ENCODE data around the gene LRP4.
"Not testable (repeated sequence)": the region's sequence is repeated elsewhere in the genome, so short reads cannot be mapped to it uniquely, and the experiment has no call there.

Gene LRP4

DNA sequence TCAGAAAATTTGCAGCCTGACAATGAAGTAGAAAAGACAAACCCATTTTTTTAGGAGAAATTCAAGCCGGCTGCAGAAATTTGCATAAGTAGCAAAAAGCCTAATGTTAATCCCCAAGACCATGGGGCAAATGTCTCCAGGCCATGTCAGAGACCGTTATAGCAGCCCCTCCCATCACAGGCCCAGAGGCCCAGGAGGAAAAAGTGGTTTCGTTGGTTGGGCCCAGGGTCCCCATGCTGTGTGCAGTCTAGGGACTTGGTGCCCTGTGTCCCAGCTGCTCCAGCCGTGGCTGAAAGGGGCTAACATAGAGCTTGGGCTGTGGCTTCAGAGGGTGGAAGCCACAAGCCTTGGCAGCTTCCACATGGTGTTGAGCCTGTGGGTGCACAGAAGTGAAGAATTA is 9.6 kb upstream of the LRP4 start:
- not testable (repeated sequence) for DNase-seq (ENCODE audit: low read depth)

DNA sequence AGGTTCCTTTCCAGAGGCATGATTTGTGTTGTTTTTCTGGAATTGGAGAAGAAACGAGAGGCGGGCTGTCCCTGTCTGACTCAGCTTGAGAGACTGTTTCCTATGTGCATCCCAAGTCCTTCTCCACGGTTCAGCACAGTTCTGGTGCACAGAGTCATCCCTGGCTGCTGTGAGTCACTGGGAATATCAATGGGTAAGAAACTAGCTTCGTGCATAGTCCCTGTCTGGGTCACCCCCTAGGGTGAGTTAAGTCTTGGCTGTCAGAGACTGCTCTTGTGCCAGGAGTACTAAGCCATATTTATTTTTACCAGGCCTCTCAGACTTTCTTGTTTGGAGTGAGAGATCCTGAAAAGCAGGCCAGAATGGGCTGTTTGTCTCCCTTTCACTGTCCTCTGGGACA is 2.4 kb upstream of the LRP4 start:
- DNase-seq (ENCODE audit: low read depth) = no peak

DNA sequence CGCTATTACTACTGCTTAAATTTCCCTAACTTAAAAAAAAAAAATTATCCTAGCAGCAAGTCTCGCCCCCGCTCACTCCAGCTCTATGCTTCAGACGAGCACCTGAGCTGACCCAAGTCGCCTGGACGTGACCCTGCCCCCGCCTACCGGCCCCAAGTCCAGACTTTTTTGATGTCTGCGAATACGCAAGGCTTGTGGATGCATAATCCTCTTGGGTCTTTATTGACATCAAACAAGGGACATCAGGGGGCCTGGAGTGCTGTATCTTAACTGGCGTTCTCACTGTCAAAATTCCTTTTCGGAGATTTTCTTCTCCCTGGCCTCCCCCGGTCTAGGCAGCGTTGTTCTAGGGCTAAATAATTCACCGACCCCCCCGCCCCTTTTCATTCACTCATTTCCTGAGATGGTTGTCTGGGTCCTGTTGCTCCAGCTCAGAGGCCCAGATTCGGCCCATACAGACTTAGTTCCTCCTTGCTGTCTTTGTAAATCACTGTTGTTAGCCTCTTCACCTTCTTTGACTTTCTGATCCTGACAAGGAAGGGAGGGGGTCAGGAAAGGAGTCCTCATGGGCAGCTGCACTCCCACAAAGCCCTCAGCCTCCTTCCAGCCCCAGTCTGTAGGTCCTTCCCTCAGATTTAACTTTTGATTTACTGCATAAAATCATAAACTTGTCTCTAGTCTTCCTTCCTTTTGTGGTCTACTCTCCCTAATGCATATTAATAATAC is 601 bp upstream of the LRP4 start:
- DNase-seq (ENCODE audit: low read depth) = no peak

DNA sequence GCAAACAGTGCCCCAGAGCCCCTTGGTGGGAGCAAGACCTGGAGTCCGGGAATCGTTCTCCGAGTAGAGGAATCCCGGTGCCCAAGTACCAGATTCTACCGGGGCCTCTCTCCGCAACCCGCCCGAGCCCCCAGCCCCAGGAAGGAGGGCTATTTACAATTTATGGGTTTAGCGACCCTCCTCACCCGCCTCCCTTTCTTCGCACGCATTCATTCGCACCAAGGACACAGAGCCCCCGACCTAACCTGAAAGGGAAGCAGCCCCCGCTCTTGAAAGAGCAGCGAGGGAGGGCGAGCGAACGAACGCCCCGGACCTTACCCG is 628 bp downstream of the LRP4 start:
- DNase-seq (ENCODE audit: low read depth) = no peak

DNA sequence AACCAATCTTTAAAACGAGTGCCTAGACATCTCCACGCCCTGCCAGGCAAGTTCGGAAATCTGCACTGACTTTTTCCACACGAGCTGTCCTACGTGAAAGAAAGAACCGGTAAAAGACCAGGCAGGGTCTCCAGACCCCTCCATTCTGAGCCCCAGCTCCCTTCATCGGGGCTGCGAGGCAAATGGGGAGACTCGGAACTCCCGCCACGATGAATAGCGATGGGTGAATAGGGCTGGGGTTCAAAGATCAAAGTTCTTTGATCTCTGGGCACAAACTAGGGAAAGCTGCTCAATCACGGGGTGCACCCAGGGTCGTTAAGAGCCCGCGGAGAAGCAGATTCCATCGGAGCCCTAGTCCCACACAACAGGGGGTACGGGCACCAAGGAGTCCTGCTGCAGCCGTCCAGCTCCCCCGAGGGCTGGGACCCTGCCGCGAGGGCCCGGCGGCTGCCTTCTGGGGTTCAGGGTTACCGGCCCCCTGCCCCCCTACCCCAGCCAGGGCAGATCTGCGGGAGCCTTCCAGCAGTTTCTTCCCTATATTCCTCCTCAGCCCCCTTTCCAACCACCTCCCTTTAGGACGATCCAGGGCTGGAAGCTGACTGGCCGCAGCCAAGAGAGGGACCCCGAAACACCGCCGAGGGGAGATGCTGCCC is 1.1 kb downstream of the LRP4 start:
- DNase-seq (ENCODE audit: low read depth) = no peak

DNA sequence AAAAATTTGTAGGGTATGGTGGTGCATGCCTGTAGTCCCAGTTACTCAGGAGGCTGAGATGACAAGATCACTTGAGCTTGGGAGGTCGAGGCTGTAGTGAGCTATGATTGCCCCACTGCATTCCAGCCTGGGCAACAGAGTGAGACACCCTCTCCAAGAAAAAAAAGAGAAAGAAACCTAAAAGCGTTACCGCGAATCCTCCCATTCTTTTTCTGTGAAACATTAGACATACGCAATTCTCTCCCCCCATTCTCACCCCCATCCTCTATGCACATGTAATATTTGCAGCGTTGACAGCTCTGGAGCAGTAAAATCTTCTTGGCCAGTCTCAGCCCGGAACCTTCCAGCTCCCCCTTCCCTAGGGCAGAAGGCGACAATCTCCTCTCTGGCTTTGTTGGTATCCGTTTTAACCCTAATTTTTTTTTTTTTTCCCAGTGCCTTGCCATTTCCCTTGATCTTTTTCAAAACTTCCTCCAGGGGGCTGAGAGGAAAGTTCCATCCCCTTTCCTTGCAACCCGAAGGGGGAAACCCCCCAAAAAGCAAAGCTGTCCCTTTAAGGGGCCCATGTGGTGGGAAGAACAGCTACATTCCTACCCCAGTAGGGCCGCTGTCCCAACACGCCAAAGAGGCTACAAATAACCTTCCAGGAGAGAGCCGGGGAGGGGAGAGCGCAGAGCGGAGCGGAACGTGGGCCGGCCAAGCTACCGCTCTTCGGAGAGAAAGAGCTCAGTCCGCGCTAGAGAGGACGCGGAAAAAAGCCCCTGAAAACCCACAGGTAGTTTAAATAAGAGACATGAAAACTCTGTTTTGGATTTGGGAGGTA is 1.9 kb downstream of the LRP4 start:
- DNase-seq (ENCODE audit: low read depth) = no peak

DNA sequence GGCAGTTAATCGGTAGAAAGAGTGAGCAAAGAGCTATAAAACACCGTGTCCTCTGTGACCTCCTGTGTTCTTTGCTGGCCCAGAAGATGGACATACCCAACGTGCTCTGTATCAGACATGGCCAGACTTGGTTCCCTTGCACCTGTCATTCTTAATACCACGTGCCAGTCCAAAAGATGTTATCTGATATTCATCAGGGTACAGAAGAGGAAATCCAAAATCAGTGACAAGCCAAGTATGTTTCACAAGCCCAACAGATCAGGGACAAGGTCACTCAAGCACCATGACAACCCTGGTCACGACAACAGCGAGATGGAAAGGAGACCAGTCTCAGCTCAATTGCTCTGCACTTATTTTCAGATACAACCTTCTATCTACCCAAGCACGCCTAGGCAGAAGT is 3.4 kb downstream of the LRP4 start:
- DNase-seq (ENCODE audit: low read depth) = no peak

DNA sequence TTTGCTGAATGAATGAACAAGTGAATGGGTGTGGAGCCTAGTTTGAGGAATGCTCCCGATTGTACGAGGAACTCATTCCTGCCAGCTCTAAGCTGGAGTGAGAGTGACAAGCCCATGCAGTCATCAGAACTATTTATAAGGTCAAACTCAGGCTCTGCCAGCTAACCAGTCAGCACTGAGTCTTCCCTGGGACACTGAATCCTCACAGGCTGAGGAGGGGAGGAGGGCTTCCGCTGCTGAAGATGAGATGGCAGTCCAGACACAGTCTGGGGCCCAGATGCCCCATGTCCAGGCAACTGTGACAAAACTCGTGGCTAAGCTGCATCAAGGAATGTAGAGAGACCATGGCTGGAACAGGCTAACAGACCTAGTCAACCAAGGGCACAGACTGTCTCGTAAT is 4.0 kb downstream of the LRP4 start:
- no peak for DNase-seq (ENCODE audit: low read depth)

DNA sequence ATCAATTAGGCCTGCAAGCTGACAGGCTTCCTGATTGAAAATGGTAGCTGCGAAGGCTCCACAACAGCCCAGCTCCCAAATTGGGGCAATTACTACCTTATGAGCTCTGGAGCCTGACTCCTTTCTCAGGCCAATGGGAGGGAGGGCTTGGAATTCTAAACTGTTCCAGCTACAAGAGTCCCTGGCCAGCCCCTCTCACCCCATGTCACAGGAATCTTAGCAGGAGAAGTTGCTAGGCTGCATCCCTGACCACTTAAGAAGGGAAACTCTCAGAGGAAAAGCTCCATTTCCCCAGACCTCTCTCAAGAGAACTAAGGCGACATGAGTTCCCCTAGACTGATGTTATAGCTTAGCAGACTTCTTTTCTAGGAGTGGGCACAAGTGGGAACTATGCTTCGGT is 4.9 kb downstream of the LRP4 start:
- no peak for DNase-seq (ENCODE audit: low read depth)

DNA sequence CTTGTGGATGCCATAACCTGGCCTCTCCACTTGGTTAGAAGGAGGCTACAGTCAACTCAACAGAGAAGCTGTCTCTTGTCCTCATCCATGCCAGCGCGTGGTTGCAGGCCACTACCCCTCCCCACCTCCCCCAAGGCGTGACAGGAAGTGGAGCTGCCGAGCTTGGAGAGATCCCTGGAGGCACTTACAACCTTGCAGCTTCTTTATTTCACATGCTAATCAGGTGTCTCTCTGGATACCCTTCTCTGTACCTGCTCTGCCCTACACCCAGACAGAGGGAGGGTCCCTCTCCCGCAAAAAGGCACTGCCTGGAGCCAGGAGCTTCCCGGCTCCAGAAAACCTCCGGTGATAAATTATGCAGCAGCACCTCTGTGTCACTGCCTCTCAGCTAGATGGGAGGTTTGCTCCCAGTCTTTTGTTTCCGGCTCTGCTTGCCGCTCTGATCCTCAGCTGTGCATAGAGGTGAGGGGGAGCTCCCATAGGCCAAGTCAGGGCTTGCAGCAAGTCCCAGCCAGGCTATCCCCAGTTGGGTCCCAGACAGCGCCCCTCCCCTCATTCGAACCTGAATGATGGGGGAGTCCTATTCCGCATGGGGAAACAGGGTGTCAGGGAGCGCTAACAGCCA is 5.7 kb downstream of the LRP4 start:
- no peak for DNase-seq (ENCODE audit: low read depth)

DNA sequence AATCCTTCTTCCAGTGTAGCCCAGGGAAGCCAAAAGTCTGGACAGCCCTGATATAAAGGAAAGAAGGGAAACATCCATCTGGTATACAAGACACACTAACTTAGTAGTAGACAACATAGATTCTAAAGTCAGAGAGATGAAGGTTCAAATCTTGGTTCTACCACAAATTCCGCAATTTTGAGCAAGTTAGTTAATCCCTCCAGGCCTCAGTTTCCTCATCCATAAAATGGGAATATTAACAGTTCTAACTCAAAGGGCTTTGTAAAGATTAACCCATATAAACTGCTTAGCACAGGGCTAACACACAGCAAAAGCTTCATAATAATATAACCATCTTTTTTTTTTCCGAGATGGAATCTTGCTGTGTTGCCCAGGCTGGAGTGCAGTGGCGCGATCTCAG is 10.7 kb downstream of the LRP4 start:
- no peak for DNase-seq (ENCODE audit: low read depth)

DNA sequence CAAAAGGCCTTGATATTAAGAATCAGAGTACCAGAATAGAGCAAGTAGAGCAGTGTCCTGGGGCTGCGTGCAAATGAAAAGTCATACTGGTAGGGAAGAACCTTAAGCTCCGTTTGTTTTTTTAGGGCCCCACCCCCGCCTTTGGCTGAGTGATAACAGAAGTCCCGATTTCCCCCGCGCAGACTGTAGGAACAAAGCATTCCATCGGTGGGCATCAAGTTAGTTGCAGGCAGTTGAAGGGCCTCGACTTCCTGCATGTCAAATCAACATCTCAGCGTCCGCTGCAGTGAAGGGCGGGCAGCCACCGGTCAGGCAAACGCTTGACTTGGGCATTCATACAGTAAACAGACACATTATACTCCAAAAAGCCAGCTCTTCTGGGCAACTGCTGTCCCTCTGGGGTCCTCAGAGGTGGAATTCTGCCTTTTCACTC is 11.7 kb downstream of the LRP4 start:
- no peak for DNase-seq (ENCODE audit: low read depth)

DNA sequence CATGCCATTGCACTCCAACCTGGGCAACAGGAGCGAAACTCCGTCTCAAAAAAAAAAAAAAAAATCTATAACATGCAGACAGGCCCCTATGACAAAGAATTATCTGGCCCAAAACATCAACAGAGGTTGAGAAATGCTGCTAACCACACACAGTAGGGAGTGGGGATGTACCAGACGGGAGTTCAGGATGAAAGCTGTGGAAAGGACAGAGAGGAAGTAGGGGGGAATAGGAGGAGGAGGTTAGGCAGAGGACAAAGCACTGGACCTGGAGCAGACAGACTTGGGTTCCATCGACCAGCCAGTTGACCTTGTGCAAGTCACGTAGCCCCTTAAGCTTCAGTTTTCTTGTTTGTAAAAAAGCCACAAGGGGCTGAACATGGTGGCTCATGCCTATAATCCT is 12.5 kb downstream of the LRP4 start:
- no peak for DNase-seq (ENCODE audit: low read depth)

DNA sequence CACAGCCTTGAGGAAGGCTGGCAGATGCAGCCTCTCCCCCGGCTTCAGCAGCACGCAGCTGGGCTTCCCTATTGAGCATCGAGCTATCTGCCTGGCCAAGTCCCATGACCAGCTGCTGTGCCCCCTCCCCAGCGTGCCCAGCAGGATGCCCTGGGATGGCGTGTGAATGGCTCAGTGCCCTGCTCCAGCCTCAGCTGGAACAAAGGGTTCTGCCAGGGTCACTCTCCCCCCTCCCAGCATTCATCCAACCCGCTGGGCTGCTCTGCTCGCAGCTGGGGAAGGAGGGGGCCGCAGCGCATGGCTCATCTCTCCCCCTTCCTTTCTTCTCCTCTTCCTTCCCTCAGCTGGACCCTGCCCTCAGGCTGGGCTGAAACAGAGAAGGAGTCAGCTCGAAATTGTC is 14.5 kb downstream of the LRP4 start:
- no peak for DNase-seq (ENCODE audit: low read depth)

DNA sequence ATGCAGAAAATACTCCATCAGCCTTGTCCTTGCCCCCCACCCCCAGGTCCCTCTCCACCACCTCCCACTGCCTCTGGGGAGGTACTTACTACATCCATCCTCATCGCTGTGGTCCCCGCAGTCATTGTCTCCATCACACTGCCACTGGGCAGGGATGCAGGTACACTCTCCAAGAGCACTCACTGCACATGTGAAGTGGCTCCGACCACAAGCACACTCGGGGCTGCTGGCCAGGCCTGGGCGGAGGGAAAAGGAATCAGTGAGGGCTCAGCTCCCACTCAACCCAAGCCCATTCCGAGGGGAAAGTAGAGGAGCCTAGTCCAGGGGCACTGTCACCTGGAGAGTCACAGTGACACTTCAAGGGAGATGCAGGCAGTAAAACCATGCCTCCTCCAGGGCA is 15.7 kb downstream of the LRP4 start:
- no peak for DNase-seq (ENCODE audit: low read depth)

DNA sequence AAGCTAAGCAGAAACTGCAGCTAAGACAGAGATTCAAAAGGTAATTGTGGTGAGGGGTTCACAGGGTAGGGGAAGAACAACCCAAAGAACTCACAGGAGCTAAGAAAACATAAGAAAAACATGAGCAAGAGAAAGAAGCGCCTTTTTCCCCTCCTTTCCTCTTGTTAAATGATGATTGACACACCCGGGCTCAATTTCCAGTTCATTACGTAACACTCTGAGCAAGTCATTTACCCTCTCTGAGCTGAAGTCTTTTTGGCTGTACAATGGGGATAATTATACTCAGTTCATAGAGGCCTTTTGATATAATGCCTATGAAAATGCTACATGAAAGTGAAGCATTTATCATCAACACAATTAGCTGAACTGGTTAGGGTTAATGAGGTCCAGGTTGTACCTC is 17.2 kb downstream of the LRP4 start:
- DNase-seq (ENCODE audit: low read depth) = no peak

DNA sequence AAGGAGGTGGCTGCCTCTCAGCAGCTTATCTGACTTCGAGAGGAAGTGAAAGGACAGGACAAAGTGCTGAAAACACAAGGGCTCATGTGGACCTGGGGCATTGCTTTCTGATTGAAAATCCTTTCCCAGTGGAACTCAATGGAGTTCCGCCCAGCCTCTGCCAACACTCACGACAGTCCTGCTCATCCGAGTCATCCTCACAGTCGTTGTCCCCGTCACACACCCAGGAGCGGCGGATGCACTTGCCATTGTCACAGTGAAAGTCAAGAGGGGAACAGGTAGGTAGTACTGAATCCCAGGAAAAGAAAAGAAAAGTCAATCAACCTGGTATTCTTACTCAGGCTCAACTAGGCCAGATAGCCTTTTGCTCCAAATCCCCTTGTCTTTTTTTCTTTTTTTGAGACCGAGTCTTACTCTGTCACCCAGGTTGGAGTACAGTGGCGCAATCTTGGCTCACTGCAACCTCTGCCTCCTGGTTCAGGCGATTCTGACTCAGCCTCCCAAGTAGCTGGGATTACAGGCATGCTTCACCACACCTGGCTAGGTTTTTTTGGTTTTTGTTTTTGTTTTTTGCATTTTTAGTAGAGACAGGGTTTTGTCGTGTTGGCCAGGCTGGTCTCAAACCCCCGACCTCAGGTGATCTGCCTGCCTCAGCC is 18.1 kb downstream of the LRP4 start:
- no peak for DNase-seq (ENCODE audit: low read depth)

DNA sequence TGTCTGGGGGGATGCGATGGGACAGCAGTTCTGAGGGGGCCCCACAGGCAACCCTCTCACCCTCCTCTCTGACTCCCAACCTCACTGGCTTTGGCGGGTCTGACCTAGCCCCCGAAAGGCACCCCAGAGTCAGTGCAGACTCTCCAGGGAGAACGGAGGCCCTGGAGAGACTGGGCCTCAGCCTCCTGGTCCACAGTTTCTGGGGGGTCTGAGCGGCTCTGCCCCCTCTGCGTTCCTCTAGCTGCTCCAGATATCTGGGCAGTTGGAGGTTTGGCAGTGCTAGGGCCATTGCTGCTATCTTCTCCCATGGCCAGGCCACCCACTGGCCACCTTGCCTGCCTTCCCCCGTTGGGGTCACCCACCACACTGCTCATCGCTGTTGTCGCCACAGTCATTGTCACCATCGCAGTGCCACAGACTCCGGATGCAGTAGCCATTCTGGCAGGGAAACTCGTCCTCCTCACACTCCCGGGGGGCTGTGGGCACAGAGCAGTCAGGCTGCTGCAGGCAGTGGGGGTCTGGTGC is 18.8 kb downstream of the LRP4 start:
- no peak for DNase-seq (ENCODE audit: low read depth)

DNA sequence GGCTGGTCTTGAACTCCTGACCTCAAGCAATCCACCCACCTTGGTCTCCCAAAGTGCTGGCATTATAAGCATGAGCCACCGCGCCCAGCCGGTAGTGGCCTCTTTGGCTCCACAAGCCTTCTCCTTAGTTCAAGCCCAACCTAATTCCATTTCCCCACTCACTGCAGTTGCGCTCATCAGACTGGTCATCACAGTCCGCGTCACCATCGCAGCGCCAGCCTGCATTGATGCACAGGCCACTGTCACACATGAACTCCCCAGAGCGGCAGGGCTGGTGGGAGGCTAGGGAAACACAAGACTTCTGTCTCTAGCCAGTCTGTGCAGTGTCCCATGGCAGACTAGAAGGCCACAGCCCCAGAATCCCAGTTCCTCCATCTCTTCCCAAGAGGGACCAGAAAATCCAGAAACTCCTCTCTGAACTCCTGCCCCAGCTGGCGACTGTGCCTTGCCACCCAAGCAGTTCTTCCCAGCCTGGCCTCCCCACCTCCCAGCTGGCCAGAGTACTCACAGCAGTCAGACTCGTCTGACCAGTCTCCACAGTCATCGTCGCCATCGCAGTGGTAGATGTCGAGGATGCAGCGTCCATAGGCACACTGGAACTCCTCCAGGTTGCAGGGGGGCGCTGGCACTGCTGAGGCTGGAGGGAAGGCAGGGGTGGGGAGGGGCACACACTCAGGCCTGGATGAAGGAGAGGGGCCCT is 19.8 kb downstream of the LRP4 start:
- DNase-seq (ENCODE audit: low read depth) = no peak

DNA sequence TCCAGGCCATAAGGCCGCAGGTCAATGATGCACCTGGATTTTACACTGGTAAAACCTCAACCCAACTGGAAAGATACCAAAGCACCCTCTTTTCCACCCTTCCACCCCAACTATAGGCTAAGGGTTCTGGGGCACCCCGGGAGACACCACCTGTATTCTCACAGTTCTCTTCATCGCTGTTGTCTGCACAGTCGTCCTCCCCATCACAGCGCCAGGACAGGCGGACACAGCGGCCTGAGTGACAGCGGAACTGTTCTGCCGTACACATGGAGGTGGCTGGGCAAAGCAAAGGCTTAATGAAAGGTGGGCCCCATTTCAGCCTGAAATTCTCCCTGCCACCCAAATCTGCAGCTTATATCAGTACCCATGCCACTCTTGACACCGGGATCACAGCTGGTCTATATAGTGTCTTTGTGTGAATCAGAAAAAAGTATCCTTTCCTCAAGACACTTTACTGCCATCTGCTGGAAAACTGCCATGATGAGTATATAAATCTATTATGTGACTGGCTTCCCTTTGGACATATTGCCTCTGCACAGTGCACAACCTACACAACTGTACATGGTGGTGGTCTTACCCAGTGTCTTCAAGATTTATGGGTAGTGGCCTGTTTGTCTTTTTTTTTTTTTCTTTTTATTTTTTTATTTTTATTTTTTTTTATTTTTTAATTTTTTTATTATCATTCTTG is 21.5 kb downstream of the LRP4 start:
- DNase-seq (ENCODE audit: low read depth) = no peak

DNA sequence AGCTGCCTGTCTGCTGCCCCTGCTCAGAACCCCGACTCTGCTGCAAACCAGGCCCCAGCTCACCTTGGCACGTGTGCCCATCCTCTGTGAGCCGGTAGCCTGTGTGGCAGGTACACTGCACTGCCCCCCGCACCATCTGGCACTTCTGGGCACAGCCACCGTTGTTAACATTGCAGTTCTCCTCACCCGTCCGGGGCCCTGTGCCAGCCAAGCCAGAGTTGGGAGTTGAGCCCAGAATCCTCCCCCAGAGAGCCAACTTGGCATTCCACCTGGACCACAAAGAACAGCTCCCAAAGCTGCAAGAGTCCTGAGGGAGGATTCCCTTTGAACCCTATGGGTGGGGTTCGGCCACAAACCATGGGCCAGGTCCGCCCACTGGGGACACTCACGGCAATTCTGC is 22.5 kb downstream of the LRP4 start:
- DNase-seq (ENCODE audit: low read depth) = no peak
